Head of caudate nucleus (tissue), 42 donors: ENCODE data around the gene HES7.
"Not testable (repeated sequence)": the region's sequence is repeated elsewhere in the genome, so short reads cannot be mapped to it uniquely, and the experiment has no call there.

Source experiments
- DNase-seq, 42 donors: peaks; one replicate each; pipeline versions ENCODE4 v3.0.0 to v3.0.0-alpha.2; 2020 to 2021; ENCODE audit warnings: mixed read lengths in 7 of 42
- intact Hi-C: fragments of 100-400 bp; cut with DNase I; formaldehyde crosslinking; loops from one replicate; pipeline ENCODE4 v1.15.0; 2022

HES7 gene

DNA sequence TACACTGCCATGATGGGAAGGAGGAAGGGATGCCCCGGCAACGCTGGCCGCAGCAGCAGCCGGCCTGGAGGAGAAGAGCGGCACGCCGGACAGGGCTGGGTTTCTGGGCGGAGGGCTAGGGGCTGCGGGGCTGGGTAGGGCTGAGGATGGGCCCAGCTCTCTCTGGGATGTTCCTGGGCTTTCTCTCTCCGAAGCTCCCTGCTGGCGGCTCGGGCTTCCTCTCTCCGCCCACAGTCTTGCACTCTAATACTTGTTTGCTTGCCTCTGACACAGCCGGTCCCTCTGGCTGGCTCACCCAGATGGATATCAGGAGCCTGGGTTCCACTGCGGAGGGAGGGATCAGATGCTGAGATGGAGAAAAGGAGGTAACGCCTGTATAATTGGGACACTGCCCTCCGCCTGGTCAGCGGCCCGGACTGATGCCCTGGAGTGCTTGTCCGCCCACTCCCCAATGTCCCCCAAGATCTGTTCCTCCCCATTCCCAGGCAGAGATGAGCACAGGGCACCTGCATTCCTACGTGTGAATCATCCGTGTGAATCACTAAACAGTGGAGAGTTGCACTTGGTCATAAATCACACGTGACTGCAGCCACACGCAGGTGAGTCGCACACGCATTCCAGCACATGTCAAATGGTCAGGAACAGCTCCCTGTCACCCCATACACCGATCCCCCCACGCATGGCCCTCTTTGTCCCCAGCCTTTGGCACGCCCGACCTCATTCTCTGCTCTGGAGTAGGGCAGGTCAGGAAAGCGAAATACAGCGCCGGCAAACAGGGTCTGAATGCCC is 5.7 kb downstream of the HES7 start, which contains the start of gene ALOXE3:
ALOXE3 (minus strand) TSS at position 535 of the 789 bp plus-strand sequence; CDS start at position 11, 524 bp downstream.
- peak in 26 of 42 donors; percentile 23 to 64 (median 36) for DNase-seq
- intact Hi-C loops: loop anchor here (2.0 kb wide), 1 partner anchor 105 kb away; no protein-coding TSS in a partner anchor

DNA sequence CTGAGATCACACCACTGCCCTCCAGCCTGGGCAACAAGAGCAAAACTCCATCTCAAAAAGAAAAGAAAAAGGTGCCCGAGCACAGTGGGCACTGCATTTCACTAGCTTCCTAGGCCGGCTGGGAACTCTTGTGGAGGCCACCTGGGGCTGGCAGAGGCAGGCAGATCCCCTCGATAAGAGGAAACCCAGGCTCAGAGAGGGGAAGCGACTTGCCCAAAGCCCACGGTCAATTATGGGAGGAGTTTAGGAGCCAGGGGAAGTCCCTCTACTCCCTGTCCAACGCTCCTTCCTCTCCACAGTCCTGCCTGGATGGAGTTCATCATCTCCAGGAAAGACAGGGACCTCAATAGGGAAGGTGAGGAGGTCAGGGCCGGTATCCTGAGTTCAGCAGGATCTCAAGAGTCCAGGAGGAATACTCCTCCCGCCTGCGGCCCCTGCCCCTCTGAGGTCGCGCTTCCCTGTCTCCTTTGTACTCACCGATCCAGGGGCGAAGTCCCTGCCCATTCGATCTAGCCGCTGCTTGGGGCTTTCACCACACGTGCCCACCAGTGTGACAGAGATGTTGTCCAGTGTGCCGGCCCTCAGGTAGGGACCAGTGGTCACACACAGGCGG is 6.4 kb downstream of the HES7 start:
- intact Hi-C loops: no loop called here
- no peak for DNase-seq

DNA sequence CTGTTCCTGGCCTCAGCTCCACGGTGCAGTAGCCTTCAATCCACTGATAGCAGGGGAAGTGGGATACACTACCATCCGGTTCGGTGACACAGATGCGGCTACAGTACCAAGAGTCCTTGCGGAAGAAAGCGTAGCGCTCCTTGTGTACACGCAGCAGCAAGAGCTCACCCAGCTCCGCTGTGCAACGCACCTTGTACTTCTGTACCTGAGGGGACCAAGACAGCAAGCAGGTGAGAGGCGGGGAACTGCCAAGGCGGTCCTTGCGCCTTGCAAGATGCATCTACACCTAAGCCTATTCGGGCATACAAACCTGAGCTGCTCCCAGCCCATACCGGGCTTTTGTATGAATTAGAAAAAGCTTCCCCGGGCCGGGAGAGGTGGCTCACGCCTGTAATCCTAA is 7.1 kb downstream of the HES7 start:
- no peak for DNase-seq
- intact Hi-C loops: no loop called here

DNA sequence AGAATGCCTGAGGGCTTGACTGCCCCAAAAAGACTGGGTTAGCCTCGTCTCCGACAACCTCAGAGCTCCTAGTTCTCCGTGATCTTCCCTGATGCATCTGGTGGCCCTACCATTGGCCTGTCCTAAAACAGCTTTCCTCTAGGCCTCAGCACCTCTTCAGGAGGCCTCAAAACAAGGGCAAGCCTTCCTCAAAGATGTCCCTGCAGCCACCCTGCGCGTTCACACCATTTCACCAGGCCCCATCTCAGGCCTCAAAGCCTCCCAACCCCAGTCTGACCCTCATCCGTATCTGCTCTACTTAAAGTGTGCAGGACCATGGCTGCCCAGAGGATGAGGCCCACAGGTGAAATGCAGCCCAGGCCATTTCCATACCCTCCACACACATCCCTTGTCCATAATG is 13.0 kb downstream of the HES7 start:
- intact Hi-C loops: no loop called here
- no peak for DNase-seq

GRCh38 chr17:8110456-8110804 is 13.5 kb downstream of the HES7 start:
- DNase-seq: no peak
- intact Hi-C loops: no loop called here

- peak in 28 of 42 donors; percentile 6 to 74 (median 44) for DNase-seq
- intact Hi-C loops: no loop called here
Observed at GRCh38 chr17:8109661-8110455, 14.0 kb downstream of the HES7 start.

GRCh38 chr17:8108972-8109660 is 14.8 kb downstream of the HES7 start:
- intact Hi-C loops: no loop called here
- no peak for DNase-seq

GRCh38 chr17:8106980-8107379 is 16.9 kb downstream of the HES7 start:
- DNase-seq, intact Hi-C loops: not testable (repeated sequence)

DNA sequence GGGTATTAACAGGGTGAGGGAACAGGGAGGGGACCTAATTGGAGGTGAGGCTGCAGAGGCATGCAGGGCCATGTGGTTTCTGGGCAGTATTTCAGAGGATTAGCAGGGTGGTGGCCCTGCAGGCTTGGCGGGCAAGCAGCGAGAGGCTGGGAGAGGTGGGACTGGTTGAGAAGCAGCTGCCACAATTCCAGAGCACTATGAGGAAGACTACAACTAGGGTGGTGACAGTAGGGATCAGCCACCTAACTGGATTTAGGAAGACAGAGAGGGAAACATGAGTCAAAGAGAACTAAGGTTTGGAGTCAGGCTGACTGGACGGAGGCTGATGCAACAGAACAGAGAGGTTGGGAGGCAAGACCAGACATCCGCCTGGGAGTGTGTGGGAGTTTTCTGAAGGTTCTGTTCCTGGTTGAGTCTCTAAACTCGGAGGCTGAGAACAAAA is 17.9 kb downstream of the HES7 start:
- no peak for DNase-seq
- intact Hi-C loops: no loop called here

DNA sequence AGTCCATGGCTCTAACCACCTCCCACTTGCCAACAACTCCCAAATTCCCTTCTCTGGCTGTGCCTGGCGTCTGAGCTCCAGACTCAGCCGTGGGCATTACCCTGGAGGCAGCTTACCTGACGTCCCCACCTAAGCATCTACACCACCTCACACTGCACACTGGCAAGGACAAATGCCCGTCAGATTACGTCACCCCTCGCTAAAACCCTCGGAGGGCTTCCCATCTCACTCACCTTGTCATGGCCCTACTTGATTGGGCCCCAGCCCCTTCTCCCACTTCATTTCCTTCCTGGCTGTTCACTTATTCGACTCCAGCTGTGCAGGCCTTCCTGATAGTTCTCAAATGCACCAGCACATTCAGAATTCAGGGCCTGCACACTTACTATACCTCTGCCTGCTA is 19.0 kb downstream of the HES7 start:
- intact Hi-C loops: no loop called here
- no peak for DNase-seq

DNA sequence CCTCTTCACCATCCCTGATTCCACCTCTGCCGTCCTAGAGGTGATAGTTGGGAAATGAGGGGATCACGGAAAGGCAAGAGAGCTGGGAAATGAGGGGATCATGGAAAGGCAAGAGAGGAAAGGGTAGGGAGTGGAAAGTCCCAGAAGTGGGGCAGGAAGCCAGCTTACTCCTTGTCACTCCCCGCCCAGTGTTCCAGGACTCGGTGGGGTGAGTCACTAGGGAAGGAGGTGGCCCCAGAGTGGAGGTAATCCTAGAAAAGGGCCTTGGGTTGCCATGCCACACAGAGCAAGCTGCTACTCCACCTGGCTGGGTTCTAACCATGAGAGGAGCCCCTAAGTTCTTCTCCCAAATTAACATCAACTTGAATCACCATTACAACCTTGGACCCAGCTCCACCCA is 20.4 kb downstream of the HES7 start:
- no peak for DNase-seq
- intact Hi-C loops: no loop called here

- DNase-seq: no peak
- intact Hi-C loops: no loop called here
Observed at GRCh38 chr17:8101721-8102120, 22.2 kb downstream of the HES7 start.

DNA sequence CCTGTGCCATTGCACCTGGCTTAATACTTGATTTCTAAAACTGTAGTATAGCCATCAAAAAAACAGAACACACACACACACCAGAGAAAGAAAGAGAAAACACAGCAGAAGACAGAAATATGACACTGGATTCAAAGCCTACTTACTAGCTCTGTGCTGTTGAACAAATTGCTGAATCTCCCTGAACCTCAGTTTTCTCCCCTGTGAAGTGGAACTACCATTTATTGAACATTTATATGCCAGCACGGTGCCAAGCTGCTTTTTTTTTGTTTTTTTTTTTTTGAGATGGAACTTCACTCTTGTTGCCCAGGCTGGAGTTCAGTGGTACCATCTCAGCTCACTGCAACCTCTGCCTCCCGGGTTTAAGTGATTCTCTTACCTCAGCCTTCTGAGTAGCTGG is 23.1 kb downstream of the HES7 start:
- no peak for DNase-seq
- intact Hi-C loops: no loop called here

- no peak for DNase-seq
- intact Hi-C loops: no loop called here
Observed at GRCh38 chr17:8100111-8100510, 23.8 kb downstream of the HES7 start.

DNA sequence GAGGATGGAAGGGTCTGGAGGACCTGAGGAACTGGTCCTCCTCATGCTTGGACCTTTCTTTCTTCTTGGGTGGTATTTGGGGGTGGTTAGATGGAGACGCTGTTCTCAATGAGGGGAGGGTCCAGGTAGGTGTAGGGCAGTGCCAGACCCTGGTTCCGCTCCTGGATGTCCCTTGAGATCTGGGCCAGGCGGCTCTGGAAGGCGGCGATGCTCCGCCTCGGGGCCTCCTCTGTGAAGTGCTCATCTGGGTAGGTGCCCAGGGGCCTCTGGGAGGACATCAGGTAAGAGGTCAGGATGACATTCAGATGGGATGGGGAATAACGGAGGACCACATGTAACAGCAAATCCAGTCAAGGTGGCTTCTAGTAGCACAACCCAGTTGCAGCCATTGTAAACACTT is 27.4 kb downstream of the HES7 start:
- DNase-seq: no peak
- intact Hi-C loops: no loop called here

- intact Hi-C loops: no loop called here
- no peak for DNase-seq
Observed at GRCh38 chr17:8095361-8095760, 28.5 kb downstream of the HES7 start.

DNA sequence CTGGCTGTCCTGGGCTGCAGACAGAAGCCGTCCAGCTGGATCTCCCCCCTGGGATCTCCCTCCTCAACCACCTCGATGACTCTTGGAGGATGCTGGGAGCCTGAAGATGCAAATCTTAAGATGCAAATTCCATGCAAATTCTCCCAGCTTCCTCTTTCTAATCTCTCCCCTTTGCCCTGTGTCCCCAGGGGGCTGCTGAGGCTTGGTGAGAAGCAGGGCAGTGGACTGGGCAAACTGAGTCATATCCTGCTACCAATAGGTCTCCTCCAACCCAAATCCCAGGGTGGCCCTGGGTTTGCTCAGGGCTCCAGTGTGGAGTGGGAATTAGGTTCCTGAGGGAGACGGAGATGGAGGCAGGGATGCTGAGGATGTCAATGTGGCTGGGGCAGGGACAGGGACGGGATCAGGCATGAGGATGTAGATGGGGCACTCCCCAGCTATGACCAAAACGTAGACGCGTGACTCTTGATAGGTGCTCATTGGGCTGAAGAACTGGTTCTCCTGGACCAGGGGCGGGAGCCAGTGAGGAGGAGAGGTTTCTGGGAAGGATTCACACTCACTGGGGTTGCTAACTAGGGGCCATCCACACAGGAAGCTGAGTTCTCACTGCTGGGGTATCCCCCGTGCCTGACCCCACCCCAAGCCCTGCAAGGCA is 32.7 kb downstream of the HES7 start:
- DNase-seq: no peak
- intact Hi-C loops: no loop called here

GRCh38 chr17:8089728-8090127 is 34.2 kb downstream of the HES7 start:
- intact Hi-C loops: no loop called here
- no peak for DNase-seq

DNA sequence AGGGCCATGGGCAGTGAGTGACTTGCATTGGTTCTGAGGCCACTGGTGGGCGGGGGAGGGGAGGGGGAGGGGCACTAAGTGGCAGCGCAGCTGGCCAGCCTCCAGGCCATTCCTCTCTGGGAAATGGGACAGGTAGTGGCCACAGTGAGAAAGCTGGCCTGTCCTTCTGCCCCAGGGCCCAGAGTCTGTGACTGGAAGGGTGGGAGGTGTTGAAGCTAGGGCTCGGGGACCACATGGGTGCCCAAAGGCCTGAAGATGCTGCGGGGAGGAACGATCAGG is 36.0 kb downstream of the HES7 start:
- intact Hi-C loops: no loop called here
- no peak for DNase-seq
